ENCODE measurements around the gene RBFOX1.

The RBFOX1 gene

DNA sequence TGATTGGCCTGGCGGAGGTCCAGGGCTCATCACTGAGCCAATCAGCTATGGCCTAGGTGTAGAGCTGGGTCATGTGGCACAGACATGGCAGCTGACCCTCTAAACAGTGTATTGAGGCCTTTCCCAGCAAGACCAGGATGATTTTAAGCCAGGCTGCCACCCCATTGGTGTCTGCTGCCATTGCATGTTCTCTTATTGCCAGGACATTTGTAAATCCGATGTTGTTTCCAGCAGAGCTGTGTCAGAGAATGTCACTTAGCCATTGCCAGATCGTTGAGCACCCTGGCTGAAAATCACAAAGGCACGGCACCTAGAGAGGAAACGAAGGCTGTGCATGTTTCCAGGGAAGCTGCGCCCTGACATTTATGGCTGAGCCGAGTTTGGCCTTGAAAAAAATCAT lies 33.4 kb downstream of the RBFOX1 start:
- Histone ChIP-seq H3K36me3 (replicated peaks) (no peaks in the 10 kb centered on the region), H3K27me3 (replicated peaks) (no peaks in the 10 kb centered on the region), H3K4me3 (ENCODE audit: low read depth, low read length) (no peak overlapping the region), H3K27ac (no peak overlapping the region)
- in situ Hi-C loops (cut with HindIII; ENCODE audit: low pct_ligation_motif_present, low sequenced_read_pairs), result no loop called here
- DNase-seq, result no peak
- TF ChIP-seq, protein P1, sequence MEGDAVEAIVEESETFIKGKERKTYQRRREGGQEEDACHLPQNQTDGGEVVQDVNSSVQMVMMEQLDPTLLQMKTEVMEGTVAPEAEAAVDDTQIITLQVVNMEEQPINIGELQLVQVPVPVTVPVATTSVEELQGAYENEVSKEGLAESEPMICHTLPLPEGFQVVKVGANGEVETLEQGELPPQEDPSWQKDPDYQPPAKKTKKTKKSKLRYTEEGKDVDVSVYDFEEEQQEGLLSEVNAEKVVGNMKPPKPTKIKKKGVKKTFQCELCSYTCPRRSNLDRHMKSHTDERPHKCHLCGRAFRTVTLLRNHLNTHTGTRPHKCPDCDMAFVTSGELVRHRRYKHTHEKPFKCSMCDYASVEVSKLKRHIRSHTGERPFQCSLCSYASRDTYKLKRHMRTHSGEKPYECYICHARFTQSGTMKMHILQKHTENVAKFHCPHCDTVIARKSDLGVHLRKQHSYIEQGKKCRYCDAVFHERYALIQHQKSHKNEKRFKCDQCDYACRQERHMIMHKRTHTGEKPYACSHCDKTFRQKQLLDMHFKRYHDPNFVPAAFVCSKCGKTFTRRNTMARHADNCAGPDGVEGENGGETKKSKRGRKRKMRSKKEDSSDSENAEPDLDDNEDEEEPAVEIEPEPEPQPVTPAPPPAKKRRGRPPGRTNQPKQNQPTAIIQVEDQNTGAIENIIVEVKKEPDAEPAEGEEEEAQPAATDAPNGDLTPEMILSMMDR (IDR thresholded peaks at IDR 0.05; ENCODE audit: low read depth, low read length, missing control alignments), result no peak

DNA sequence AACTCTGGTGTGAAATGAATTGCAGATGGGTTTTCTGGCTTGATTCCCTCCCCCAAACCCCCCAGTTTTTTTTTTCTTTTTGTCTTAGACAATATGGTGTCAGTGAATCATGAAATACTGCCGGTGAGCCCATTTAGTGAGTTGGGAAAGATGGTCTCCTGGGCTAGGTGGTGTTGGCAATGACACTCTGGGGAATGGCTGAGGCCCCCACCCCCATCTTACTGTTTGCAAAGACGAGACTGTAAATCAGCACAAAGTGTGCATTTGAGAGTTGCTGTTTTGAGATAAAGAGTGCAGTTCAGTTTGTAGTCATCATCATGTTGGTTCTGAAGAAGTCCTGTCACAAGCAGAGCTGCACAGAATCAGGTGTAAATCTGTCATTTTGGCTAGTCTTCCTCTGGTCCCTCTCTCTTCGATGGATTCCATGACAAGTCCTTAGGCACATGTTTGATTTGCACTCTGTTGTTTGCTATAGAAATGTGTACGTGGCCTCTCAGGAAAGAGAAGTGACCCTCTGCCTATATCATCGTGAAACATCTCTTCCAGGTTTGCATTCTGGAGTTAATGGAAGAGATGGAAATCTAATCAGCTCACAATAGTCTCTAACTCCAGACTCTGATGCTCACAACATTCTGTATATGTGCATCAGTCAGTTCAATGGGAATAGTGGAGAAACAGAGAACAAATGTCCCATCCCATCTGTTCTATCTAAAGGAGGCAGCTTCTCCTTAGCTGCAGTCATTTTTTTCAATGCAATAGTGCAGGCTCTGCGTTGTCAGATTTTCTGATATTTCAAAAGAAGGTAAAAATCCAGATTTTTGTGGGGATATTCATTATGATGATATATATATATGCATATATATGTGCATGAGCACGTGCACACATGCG lies 34.6 kb downstream of the RBFOX1 start:
- Histone ChIP-seq H3K27me3 (replicated peaks) (no peaks in the 10 kb centered on the region), H3K36me3 (replicated peaks) (no peaks in the 10 kb centered on the region), H3K27ac (no peak overlapping the region), H3K4me3 (ENCODE audit: low read depth, low read length) (no peak overlapping the region)
- TF ChIP-seq, protein P1 (IDR thresholded peaks at IDR 0.05; ENCODE audit: low read depth, low read length, missing control alignments), result no peak
- DNase-seq, result no peak
- in situ Hi-C loops (cut with HindIII; ENCODE audit: low pct_ligation_motif_present, low sequenced_read_pairs), result no loop called here

DNA sequence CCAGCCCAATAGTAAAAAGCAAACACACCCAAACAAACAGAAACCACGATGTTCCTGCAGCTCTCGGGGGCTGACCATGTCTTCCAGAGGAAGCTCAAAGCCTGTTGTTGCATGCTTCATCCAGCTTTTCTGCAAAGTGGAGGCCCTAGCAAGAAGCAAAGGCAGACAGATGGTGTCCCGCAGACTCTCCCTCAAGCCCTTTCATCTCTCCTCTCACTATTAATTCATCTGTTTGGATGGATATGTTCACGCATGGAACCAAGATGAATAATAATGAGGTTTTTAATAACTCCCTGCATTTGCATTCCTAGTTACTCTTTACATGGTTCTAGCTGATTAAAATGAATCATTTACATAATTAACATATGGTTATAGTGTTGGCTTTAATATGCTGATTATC lies 36.6 kb downstream of the RBFOX1 start:
- TF ChIP-seq, protein P1 (IDR thresholded peaks at IDR 0.05; ENCODE audit: low read depth, low read length, missing control alignments), result no peak

DNA sequence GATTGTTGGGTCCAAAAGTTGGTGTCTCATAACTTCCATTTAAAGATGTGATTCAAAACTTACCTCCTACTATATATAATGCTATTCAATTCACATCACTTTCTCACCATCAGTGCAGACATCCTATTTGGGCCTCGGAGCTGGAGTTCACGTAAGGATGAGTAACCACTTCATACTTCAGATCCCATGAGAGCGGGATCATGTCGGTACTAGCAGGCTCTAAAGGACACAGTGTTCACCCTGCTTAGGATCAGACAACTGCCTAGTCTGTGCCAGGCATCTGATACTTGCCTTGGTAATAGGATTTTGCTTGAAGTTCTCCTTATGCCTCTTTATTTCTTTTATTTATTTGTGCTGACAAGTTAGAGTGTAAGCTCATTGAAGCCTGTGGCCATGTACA lies 39.5 kb downstream of the RBFOX1 start:
- DNase-seq, result no peak
- no peaks in the 10 kb centered on the region for H3K27me3 ChIP-seq (replicated peaks)
- in situ Hi-C loops (cut with HindIII; ENCODE audit: low pct_ligation_motif_present, low sequenced_read_pairs), result no loop called here
- TF ChIP-seq, protein P1 (IDR thresholded peaks at IDR 0.05; ENCODE audit: low read depth, low read length, missing control alignments), result no peak
- no peaks in the 10 kb centered on the region for H3K36me3 ChIP-seq (replicated peaks)
- no peak overlapping the region for H3K4me3 ChIP-seq (ENCODE audit: low read depth, low read length)
- no peak overlapping the region for H3K27ac ChIP-seq

More for the DNA sequence above, 36.6 kb downstream of the RBFOX1 start:
- H3K27me3 ChIP-seq (replicated peaks), result no peaks in the 10 kb centered on the region
- DNase-seq, result no peak
- in situ Hi-C loops (cut with HindIII; ENCODE audit: low pct_ligation_motif_present, low sequenced_read_pairs), result no loop called here
- H3K36me3 ChIP-seq (replicated peaks), result no peaks in the 10 kb centered on the region
- H3K4me3 ChIP-seq (ENCODE audit: low read depth, low read length), result no peak overlapping the region
- H3K27ac ChIP-seq, result no peak overlapping the region

DNA sequence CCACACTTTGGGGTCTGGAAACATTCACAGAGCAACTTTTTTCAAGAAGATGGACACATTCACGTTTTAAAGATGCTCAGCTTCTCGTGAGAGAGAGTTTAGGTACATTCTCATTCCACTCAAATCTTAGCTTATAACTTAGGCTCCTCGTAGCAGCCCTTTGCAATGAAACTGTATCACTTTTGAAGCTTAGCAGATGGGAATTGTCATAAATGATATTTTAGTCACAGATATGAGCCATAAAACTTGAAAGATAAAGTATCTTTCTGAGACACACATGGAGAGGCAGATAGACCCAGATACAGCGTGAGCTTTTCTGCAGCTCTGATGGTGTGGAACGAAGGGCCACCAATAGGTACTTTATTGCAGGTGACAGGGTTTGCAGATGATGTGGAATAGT lies 41.1 kb downstream of the RBFOX1 start:
- TF ChIP-seq, protein P1 (IDR thresholded peaks at IDR 0.05; ENCODE audit: low read depth, low read length, missing control alignments), result no peak
- Histone ChIP-seq H3K4me3 (ENCODE audit: low read depth, low read length) (no peak overlapping the region), H3K27me3 (replicated peaks) (no peaks in the 10 kb centered on the region), H3K27ac (no peak overlapping the region), H3K36me3 (replicated peaks) (no peaks in the 10 kb centered on the region)
- in situ Hi-C loops (cut with HindIII; ENCODE audit: low pct_ligation_motif_present, low sequenced_read_pairs), result no loop called here
- no peak for DNase-seq

Measured in brain microvascular endothelial cell (primary cell).